Measurements from ENCODE around the gene GALNT13. TPM values are rescaled to one million over a fixed set of nuclear protein-coding genes. Genes with fewer than 3 reads are reported as not detected.

The GALNT13 gene
- total and polyA plus RNA-seq, 10 of the 15 experiments (the other 5 are each of a cell fraction or from before 2014, with no cell fraction given): 0.04 TPM; not detected in 9

DNA sequence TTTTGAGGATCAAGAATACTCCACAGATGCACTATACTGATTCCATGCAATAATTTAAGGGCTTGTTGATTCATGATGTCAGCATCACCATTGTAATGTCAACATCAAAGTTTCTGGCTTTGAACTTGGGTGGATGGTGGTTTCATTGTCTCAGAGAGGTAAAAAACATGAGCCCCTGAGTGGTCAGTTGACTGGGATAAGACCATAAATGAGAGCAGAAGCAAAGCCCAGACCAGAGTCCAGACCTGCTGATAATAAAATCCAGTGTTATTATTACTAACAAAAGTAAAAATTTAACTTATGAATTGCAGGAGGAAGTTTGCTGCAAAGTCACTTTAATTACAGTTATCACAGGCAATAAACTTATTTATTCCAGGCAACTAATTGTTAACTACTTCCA lies 358.2 kb downstream of the GALNT13 start:
- H3K9ac ChIP-seq (ENCODE audit: control insufficient read depth, insufficient read depth, low read length): no peak overlapping the region
- H3K27ac ChIP-seq (ENCODE audit: control insufficient read depth, insufficient read depth): no peak overlapping the region
- no peaks in the 10 kb centered on the region for H3K36me3 ChIP-seq (ENCODE audit: control insufficient read depth in 2 of 2, insufficient read depth in 2 of 2, low read length in 1 of 2)
- no peak overlapping the region for H3K4me2 ChIP-seq (ENCODE audit: control insufficient read depth, insufficient read depth)
- H3K4me3 ChIP-seq: no peak overlapping the region
- TF ChIP-seq HDGF (IDR thresholded peaks at IDR 0.05): no peak
- TF ChIP-seq KDM1A (IDR thresholded peaks at IDR 0.05; ENCODE audit: borderline replicate concordance): no peak
- TF ChIP-seq, protein P1, sequence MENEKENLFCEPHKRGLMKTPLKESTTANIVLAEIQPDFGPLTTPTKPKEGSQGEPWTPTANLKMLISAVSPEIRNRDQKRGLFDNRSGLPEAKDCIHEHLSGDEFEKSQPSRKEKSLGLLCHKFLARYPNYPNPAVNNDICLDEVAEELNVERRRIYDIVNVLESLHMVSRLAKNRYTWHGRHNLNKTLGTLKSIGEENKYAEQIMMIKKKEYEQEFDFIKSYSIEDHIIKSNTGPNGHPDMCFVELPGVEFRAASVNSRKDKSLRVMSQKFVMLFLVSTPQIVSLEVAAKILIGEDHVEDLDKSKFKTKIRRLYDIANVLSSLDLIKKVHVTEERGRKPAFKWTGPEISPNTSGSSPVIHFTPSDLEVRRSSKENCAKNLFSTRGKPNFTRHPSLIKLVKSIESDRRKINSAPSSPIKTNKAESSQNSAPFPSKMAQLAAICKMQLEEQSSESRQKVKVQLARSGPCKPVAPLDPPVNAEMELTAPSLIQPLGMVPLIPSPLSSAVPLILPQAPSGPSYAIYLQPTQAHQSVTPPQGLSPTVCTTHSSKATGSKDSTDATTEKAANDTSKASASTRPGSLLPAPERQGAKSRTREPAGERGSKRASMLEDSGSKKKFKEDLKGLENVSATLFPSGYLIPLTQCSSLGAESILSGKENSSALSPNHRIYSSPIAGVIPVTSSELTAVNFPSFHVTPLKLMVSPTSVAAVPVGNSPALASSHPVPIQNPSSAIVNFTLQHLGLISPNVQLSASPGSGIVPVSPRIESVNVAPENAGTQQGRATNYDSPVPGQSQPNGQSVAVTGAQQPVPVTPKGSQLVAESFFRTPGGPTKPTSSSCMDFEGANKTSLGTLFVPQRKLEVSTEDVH (IDR thresholded peaks at IDR 0.05; ENCODE audit: low read depth, partially characterized antibody): no peak
- no peak for TF ChIP-seq NR2C1 (IDR thresholded peaks at IDR 0.05)
- H3K4me1 ChIP-seq (ENCODE audit: control insufficient read depth, insufficient read depth, low read length): no peaks in the 10 kb centered on the region
- RAD21 ChIA-PET (ENCODE audit: unreplicated experiment): no interaction called here
- no peaks in the 10 kb centered on the region for H3K27me3 ChIP-seq (replicated peaks in 1 of 2; ENCODE audit: control insufficient read depth in 2 of 2, insufficient read depth in 2 of 2, low read length in 1 of 2)
- ATAC-seq (no peak), DNase-seq (ENCODE audit: low read depth, low spot score) (no peak), FAIRE-seq (no peak)
- no peak overlapping the region for H2AFZ ChIP-seq (ENCODE audit: control insufficient read depth, low read depth, low read length)
- POLR2A ChIA-PET: no interaction called here
- in situ Hi-C loops (cut with MboI) (no loop called here), intact Hi-C loops (cut with micrococcal nuclease; ENCODE audit: unreplicated experiment) (no loop called here)
- H3K9me3 ChIP-seq (replicated peaks; ENCODE audit: control insufficient read depth, insufficient read depth, low read length): no peaks in the 10 kb centered on the region
- no TSS peak for BruUV-seq (replicated peaks)
- SMC1A ChIA-PET (ENCODE audit: uncharacterized antibody, unreplicated experiment): no interaction called here
- no peaks in the 10 kb centered on the region for H4K20me1 ChIP-seq (ENCODE audit: control insufficient read depth, insufficient read depth)
- CTCF ChIA-PET: no interaction called here
- H3K79me2 ChIP-seq (ENCODE audit: control insufficient read depth, insufficient read depth, low read length): no peaks in the 10 kb centered on the region

DNA sequence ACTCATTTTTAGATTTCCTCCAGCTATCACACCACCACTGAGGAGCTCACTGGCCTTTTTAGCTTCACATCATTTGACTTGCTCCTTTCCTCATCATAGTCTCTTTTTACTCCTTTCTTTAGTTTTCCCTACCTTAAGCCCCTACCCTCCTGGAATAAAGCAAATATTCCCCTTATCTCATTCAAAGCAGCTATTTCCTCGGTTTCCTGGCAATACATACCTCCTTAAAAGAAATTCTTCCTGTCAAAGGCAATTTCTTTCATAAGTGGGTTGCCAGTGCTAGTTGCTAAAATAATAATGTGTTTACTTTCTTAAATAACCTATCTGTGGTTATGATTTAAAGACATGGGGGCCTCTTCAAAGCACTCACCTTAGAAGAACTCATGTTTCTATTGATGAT lies 359.3 kb downstream of the GALNT13 start:
- no peak overlapping the region for H3K9ac ChIP-seq (ENCODE audit: control insufficient read depth, insufficient read depth, low read length)
- intact Hi-C loops (cut with micrococcal nuclease; ENCODE audit: unreplicated experiment): no loop called here
- 0% methylated on average over 1 of the region's 1 CpG for WGBS (ENCODE audit: insufficient coverage, insufficient replicate concordance, low lambda C conversion rate, missing lambda C conversion rate)
- H3K79me2 ChIP-seq (ENCODE audit: control insufficient read depth, insufficient read depth, low read length): no peaks in the 10 kb centered on the region
- no peaks in the 10 kb centered on the region for H4K20me1 ChIP-seq (ENCODE audit: control insufficient read depth, insufficient read depth)
- no peak for ATAC-seq
- no peak overlapping the region for H3K27ac ChIP-seq (ENCODE audit: control insufficient read depth, insufficient read depth)
- no TSS peak for BruUV-seq (replicated peaks)
- in situ Hi-C loops (cut with MboI): no loop called here
- H3K36me3 ChIP-seq (ENCODE audit: control insufficient read depth in 2 of 2, insufficient read depth in 2 of 2, low read length in 1 of 2): no peaks in the 10 kb centered on the region
- ChIA-PET RAD21 (ENCODE audit: unreplicated experiment) (no interaction called here), SMC1A (ENCODE audit: uncharacterized antibody, unreplicated experiment) (no interaction called here), CTCF (no interaction called here), POLR2A (no interaction called here)
- no peaks in the 10 kb centered on the region for H3K9me3 ChIP-seq (replicated peaks; ENCODE audit: control insufficient read depth, insufficient read depth, low read length)
- no peak for DNase-seq (ENCODE audit: low read depth, low spot score)
- no peak overlapping the region for H3K4me3 ChIP-seq
- no peaks in the 10 kb centered on the region for H3K27me3 ChIP-seq (replicated peaks in 1 of 2; ENCODE audit: control insufficient read depth in 2 of 2, insufficient read depth in 2 of 2, low read length in 1 of 2)
- FAIRE-seq: no peak
- TF ChIP-seq CBX5 (IDR thresholded peaks at IDR 0.05; ENCODE audit: low read depth) (no peak), ESRRA (IDR thresholded peaks at IDR 0.05; ENCODE audit: low read length) (no peak)
- TF ChIP-seq, protein P2, sequence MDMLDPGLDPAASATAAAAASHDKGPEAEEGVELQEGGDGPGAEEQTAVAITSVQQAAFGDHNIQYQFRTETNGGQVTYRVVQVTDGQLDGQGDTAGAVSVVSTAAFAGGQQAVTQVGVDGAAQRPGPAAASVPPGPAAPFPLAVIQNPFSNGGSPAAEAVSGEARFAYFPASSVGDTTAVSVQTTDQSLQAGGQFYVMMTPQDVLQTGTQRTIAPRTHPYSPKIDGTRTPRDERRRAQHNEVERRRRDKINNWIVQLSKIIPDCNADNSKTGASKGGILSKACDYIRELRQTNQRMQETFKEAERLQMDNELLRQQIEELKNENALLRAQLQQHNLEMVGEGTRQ (IDR thresholded peaks at IDR 0.05; ENCODE audit: borderline replicate concordance, low read depth, low read length): no peak
- H2AFZ ChIP-seq (ENCODE audit: control insufficient read depth, low read depth, low read length): no peak overlapping the region
- H3K4me1 ChIP-seq (ENCODE audit: control insufficient read depth, insufficient read depth, low read length): no peaks in the 10 kb centered on the region
- no peak overlapping the region for H3K4me2 ChIP-seq (ENCODE audit: control insufficient read depth, insufficient read depth)

Measured in GM12878 (cell line).